ENCODE results near the gene CAPN13.

The CAPN13 gene

GRCh38 chr2:30766666-30767065, 40.6 kb downstream of the CAPN13 start:
- no peak for DNase-seq (ENCODE audit: low read depth)
- TF ChIP-seq CTCF (IDR thresholded peaks at IDR 0.05; ENCODE audit: low read depth, low read length, missing control alignments): no peak
- H3K4me3 ChIP-seq (ENCODE audit: low read depth, low read length): no peak overlapping the region
- in situ Hi-C loops (cut with HindIII; ENCODE audit: low sequenced_read_pairs): no loop called here

- DNase-seq (ENCODE audit: low read depth): no peak
- in situ Hi-C loops (cut with HindIII; ENCODE audit: low sequenced_read_pairs): no loop called here
- no peak overlapping the region for H3K4me3 ChIP-seq (ENCODE audit: low read depth, low read length)
- TF ChIP-seq CTCF (IDR thresholded peaks at IDR 0.05; ENCODE audit: low read depth, low read length, missing control alignments): no peak
Observed at GRCh38 chr2:30765876-30766470, 41.3 kb downstream of the CAPN13 start.

GRCh38 chr2:30765191-30765590, 42.1 kb downstream of the CAPN13 start:
- no peak overlapping the region for H3K4me3 ChIP-seq (ENCODE audit: low read depth, low read length)
- in situ Hi-C loops (cut with HindIII; ENCODE audit: low sequenced_read_pairs): no loop called here
- TF ChIP-seq CTCF (IDR thresholded peaks at IDR 0.05; ENCODE audit: low read depth, low read length, missing control alignments): no peak
- DNase-seq (ENCODE audit: low read depth): no peak

GRCh38 chr2:30764021-30764800, 43.0 kb downstream of the CAPN13 start:
- no peak for DNase-seq (ENCODE audit: low read depth)
- in situ Hi-C loops (cut with HindIII; ENCODE audit: low sequenced_read_pairs): no loop called here
- H3K4me3 ChIP-seq (ENCODE audit: low read depth, low read length): no peak overlapping the region
- TF ChIP-seq CTCF (IDR thresholded peaks at IDR 0.05; ENCODE audit: low read depth, low read length, missing control alignments): no peak

- DNase-seq (ENCODE audit: low read depth): no peak
- no peak for TF ChIP-seq CTCF (IDR thresholded peaks at IDR 0.05; ENCODE audit: low read depth, low read length, missing control alignments)
- no peak overlapping the region for H3K4me3 ChIP-seq (ENCODE audit: low read depth, low read length)
- in situ Hi-C loops (cut with HindIII; ENCODE audit: low sequenced_read_pairs): no loop called here
Observed at GRCh38 chr2:30763151-30763660, 44.0 kb downstream of the CAPN13 start.

- no peak overlapping the region for H3K4me3 ChIP-seq (ENCODE audit: low read depth, low read length)
- in situ Hi-C loops (cut with HindIII; ENCODE audit: low sequenced_read_pairs): no loop called here
- DNase-seq (ENCODE audit: low read depth): no peak
- no peak for TF ChIP-seq CTCF (IDR thresholded peaks at IDR 0.05; ENCODE audit: low read depth, low read length, missing control alignments)
Observed at GRCh38 chr2:30761226-30761625, 46.0 kb downstream of the CAPN13 start.

Data from astrocyte of the cerebellum (primary cell).